K562 (cell line): Measurements from ENCODE around the gene SERTAD3. TPM values are rescaled to one million over a fixed set of nuclear protein-coding genes. Genes with fewer than 3 reads are reported as not detected.
A peak's percentile ranks its signal among the peaks of the same experiment; 100 is the strongest.

Source experiments
- ARID4B ChIP-seq: sonication (generic); formaldehyde crosslinking; IDR thresholded peaks from 2 replicates; pipeline ENCODE4 v1.8.0; 2022; ENCODE audit warnings: mild to moderate bottlenecking, missing genetic modification reagents
- ELF2 ChIP-seq: fragments of 250-450 bp; sonication (Bioruptor Pico); IDR thresholded peaks from 2 replicates; pipeline ENCODE4 v1.5.0; 2021; ENCODE audit warnings: mild to moderate bottlenecking
- GMEB1 ChIP-seq: fragments of 250-450 bp; sonication (Bioruptor Pico); IDR thresholded peaks from 2 replicates; pipeline ENCODE4 v1.4.0; 2020; ENCODE audit warnings: mild to moderate bottlenecking
- HNRNPL ChIP-seq: fragments of 200-400 bp; formaldehyde crosslinking; IDR thresholded peaks from 2 replicates; pipeline ENCODE4 v1.6.1; 2017; ENCODE audit warnings: low read depth, mild to moderate bottlenecking, low read length
- MAFG ChIP-seq: fragments of 450-650 bp; conservative IDR thresholded peaks from 2 replicates; pipeline ENCODE4 v1.6.1; 2016; ENCODE audit warnings: missing genetic modification characterization, missing compliant biosample characterization
- SFPQ ChIP-seq: fragments of 200-400 bp; formaldehyde crosslinking; IDR thresholded peaks from 2 replicates; pipeline ENCODE4 v1.6.1; 2017; ENCODE audit warnings: mild to moderate bottlenecking, low read depth, low read length, moderate library complexity
- TFAP4 ChIP-seq: sonication (generic); formaldehyde crosslinking; IDR thresholded peaks from 2 replicates; pipeline ENCODE4 v1.8.0; 2022; ENCODE audit warnings: missing genetic modification reagents, mild to moderate bottlenecking, moderate library complexity, borderline replicate concordance
- ZBTB17 ChIP-seq: fragments of 450-650 bp; formaldehyde crosslinking; IDR thresholded peaks from 2 replicates; pipeline ENCODE4 v1.4.0; 2020; ENCODE audit warnings: mild to moderate bottlenecking
- ZNF280A ChIP-seq: fragments of 450-650 bp; IDR thresholded peaks from 2 replicates; pipeline ENCODE4 v1.6.1; 2018; ENCODE audit warnings: mild to moderate bottlenecking, low read depth; ENCODE audit not compliant: partially characterized antibody
- ZNF561 ChIP-seq: fragments of 450-650 bp; formaldehyde crosslinking; conservative IDR thresholded peaks from 2 replicates; pipeline ENCODE4 v1.4.0; 2020; ENCODE audit warnings: mild to moderate bottlenecking, moderate library complexity
- ZNF639 ChIP-seq, 2 experiments: fragments of 200-800 bp in 1 of 2; sonication (Bioruptor generic) in 1 of 2; sonication (generic) in 1 of 2; formaldehyde crosslinking in 1 of 2; IDR thresholded peaks in 1 of 2; conservative IDR thresholded peaks in 1 of 2; 2 replicates each; pipeline versions ENCODE4 v1.5.0 to v1.6.1; 2016 to 2020; ENCODE audit warnings: missing compliant biosample characterization in 1 of 2, missing genetic modification characterization in 1 of 2, missing genetic modification reagents in 1 of 2
- polyA plus RNA-seq, 8 experiments: library from polyadenylated mRNA; depleted of rRNA in 4 of 8; stranded (reverse) in 5 of 8; unstranded in 3 of 8; fragments of >200 nt; fragmentation: Nextera tagmentation in 2 of 8; fragmentation: Illumina TruSeq in 1 of 8; extraction: Ambion mirVana in 2 of 8; extraction: Trizol in 1 of 8; gene quantifications; 2 replicates each; pipeline versions ENCODE4 v1.2.1 to v1.2.3, GENCODE V29; 2011 to 2014; ENCODE audit warnings: inconsistent platforms in 1 of 8, missing spikeins in 1 of 8
- total RNA-seq, 7 experiments: library from RNA; depleted of rRNA in 6 of 7; stranded (reverse); fragments of >200 nt in 6 of 7; fragmentation: Illumina TruSeq in 2 of 7; extraction: Trizol in 2 of 7; gene quantifications; 2 replicates each; pipeline versions ENCODE4 v1.2.1 to v1.2.3, GENCODE V29; 2011 to 2021; ENCODE audit warnings: low replicate concordance in 1 of 7

SERTAD3 gene
- total and polyA plus RNA-seq, 9 of the 15 experiments (the other 6 are each of a cell fraction or from before 2014, with no cell fraction given): 5.4 to 28.9 (median 17.5) TPM

GRCh38 chr19:40425450-40426287 lies 18.5 kb downstream of the SERTAD3 start, which contains the start of gene SERTAD1 (continued):
- TF ChIP-seq GMEB1 (CRISPR knock-in tag): peak; percentile 46
- TF ChIP-seq ZNF280A: no peak
- peak; percentile 67 for TF ChIP-seq TFAP4 (CRISPR knock-in tag)
- TF ChIP-seq ZBTB17 (CRISPR knock-in tag): peak; percentile 80; the same call in 1 of the 2 replicates
- 0 out of 2 replicates have a peak, but pooled peaks have one; percentile 52 for TF ChIP-seq ARID4B (CRISPR knock-in tag)
- peak; percentile 72 for TF ChIP-seq ELF2 (CRISPR knock-in tag)
- TF ChIP-seq ZNF639 (CRISPR knock-in tag; conservative IDR thresholded peaks at IDR 0.05 in 1 of 2, IDR thresholded peaks at IDR 0.05 in 1 of 2): peak in 1 of 2 experiments; percentile 85; a peak in 2 of 4 replicates
- peak; percentile 14; the same call in 1 of the 2 replicates for TF ChIP-seq HNRNPL
- TF ChIP-seq ZNF561 (CRISPR knock-in tag): peak; percentile 22; the same call in 1 of the 2 replicates
- no peak for TF ChIP-seq SFPQ
- TF ChIP-seq MAFG: no peak
